ENCODE measurements around the gene JAKMIP1. TPM values are rescaled to one million over a fixed set of nuclear protein-coding genes. Genes with fewer than 3 reads are reported as not detected.
"Not testable (repeated sequence)": the region's sequence is repeated elsewhere in the genome, so short reads cannot be mapped to it uniquely, and the experiment has no call there.

JAKMIP1 gene
- polyA plus RNA-seq, 10 donors: 0.15 to 0.46 (median 0.16) TPM; not detected in 7

DNA sequence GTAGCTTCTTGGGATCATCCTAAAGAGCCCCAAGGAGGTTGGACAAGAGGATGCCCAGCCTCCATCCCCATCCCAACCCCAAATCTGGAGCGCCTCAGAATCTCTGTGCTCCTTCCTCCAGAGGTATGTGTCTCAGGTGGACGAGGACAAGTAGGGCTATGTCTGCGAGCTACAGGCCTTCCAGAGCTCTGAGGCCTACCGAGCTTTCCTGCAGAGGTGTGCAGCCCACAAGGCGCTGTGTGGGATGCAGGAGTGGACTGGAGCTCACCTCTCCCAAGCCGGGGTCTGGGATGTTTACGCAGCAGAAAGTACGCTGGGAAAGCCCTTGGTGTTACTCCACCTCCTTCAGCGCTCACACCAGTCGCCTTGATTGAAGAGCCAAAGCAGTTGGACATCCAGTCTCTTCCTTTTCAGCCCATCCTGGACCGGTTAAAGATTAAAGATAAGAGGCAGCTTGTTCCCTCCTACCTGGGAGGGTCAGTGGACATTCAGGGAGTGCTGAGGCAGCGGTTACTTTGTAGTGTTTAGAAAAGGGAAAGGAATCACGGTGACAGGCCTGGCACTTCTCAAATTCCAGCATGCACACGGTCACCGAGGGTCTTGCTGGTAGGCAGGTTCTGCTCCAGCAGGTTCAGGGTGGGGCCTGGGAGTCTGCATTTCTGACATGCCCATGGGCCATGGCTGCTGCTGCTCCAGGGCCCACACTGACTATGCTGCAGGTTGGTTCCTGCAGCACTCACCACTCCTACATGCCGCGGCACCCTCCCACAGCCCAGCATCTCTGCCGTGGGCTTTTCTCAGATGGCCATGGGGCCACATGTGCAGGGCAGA, 29.5 kb upstream of the JAKMIP1 start:
- DNase-seq: no peak

DNA sequence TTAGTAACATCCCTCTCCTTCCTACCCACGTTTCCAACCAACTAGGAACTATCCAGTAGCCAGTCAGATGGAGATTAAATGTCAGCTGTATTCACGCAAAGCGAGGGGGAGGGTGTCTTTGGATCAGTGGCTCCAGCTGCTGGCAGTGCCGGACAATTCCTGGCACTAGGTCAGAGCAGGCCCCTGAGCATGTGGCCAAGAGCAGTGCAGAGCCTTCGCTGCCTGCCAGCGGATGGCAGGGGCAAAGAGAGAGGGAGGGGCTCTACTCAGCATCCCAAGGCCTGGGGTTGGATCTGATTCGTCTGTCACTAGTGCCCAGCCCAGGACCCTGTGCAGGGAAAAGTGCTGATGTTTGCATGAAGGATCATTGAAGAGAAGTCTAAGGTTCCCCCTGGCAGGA, 28.7 kb upstream of the JAKMIP1 start:
- peak; percentile 14 to 30 (median 28) for DNase-seq

DNA sequence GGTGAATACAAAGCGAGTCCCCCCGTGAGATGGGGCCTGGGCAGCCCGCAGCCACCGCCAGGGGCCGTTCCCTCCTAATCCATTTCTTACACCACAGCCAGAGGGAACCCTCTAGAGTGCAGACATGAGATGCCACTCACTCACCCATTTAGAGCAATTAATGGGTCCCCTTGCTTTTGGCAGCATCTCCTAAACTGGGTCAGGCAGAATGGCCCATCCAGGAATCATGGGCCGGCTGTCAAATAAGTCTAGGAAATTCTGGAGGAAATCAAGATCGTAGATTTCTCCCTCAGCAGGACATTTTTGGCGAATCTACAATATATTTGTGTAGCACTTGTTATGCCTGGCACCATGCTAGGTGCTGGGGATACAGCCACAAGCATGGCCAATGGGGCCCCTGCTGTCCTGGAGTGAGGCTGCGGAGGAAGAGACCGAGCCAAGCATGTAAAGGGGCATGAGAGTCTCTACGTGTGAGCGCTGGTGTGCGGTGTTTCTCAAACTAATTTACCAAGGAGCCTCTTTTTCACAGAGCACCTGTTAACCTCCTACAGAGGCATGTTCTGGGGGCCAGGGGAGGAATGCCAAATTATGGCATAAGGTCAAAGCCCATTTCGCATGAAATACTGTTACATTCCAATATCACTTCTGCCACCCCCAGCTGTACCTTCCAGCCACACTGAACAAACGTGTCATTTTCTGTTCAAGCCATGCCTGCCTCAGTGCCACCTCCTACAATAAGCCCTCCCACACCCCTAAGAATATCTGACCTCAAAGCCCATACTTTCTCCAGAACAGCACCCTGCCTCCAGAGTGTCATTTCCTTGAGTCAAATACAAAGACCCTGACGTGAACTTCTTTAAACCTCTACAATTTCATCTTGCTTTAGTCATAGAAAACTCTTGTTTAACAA, 28.1 kb upstream of the JAKMIP1 start:
- no peak for DNase-seq

DNA sequence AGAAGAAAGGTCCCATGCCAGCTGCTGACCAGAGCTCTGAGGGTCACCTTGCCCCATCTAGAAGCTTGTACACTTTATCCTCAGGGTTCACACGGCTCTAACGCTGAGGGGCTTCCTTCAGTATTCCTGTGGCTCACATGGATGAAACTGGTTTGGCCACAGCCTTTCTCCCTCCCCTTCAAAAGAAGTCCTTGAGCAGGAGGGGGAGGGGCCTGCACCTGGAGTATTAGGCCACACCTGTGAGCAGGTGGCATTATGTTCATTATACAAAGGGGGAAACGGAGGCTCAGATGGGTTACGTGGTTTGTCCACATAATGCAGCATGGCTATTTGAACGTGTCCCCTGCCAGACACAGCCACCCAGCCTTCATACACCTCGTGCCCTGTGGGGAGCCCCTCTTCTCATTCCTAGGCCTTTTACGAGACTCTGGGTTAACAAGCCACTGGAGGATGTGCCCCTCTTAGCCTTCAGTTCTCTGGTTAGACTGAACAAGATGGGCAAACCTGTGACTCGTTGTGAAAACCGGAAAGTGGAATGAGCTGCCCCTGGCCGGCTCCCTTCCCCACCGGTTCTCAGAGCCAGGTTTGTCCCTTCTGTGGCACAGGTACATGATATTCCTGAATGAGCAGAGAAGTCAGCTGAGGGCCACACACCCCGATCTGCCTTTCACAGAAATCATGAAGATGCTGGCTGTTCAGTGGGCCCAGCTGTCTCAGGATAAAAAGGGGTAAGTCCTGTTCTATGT, 27.2 kb upstream of the JAKMIP1 start:
- DNase-seq: no peak

DNA sequence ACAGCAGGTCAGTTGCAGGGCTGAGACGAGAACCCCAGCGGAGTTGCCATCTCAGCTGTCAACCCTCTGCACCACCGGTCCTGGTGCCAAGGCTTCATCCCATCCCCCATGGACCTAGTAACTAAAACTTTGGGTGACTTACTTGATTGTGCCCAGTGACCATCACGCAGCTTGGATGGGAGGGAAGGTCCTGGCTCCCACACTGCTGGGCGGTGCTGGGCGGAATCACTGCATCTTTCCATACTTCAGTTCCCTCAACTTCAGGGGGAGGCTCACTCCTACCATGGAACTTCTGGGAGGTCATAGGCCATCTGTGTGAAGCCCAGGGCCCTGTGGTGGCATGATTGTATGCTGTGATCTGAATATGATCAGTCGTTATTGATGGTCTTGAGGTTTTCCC, 26.2 kb upstream of the JAKMIP1 start:
- no peak for DNase-seq

DNA sequence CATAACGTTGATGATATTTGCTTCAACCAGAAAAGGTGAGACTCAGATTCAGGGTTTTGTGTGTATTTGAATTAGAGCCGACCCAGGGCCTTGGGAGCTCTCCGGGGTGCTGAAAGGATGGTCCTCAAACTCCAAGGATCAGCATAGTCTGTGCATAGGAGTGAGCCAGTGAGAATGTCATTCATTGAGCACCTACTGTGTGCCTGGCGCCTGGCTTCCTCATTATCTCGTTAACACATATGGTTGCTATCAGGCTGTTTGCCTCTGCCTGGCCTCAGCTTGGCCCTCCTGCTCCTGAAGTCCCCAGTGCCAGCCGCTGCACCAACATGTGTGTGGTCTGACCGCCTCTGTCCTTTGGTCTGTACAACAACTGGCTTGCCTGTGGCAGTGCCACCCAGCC, 25.1 kb upstream of the JAKMIP1 start:
- DNase-seq: peak; percentile 7 to 46 (median 31)

DNA sequence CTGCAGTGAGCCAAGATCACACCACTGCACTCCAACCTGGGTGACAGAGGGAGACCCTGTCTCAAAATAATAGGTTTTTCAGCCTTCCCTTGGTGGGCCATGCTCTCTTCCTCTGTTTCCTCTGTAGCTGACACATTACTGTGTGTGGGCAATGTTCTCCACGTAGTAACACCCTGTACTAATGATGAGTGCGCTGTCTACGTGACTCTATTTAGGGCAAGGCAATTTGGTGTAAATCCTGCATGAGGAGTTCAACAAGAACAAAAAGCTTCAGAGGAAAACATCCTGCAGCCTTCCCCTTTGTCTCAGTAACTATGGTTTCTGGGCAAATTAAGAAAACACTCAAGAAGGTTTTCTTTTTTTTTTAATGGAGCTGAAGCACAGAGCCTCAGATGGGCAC, 24.4 kb upstream of the JAKMIP1 start:
- no peak for DNase-seq

DNA sequence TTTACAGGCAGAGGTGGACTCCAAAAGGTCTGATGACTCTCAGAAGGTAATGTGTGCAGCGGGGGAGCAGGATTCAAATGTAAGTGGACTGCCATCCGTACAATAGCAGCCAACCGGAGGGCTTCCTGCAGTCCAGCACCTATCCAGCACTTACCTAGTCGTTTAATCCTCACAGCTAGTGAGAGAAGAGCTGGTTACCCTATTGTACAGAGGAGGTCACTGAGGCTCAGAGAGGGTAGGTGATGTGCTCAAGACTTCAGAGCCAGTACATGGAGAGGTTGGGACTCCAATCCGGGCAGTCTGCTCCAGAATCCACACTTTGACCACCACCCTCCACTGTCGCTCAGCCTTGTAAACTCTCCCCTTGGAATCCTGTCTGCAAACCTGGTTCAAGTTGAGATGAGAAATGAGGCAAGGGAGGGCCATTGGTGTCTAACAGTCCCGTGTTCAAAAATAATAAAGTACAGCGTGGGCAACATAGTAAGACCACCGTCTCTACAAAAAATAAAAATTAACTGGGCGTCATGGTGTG, 22.5 kb upstream of the JAKMIP1 start:
- DNase-seq: no peak

DNA sequence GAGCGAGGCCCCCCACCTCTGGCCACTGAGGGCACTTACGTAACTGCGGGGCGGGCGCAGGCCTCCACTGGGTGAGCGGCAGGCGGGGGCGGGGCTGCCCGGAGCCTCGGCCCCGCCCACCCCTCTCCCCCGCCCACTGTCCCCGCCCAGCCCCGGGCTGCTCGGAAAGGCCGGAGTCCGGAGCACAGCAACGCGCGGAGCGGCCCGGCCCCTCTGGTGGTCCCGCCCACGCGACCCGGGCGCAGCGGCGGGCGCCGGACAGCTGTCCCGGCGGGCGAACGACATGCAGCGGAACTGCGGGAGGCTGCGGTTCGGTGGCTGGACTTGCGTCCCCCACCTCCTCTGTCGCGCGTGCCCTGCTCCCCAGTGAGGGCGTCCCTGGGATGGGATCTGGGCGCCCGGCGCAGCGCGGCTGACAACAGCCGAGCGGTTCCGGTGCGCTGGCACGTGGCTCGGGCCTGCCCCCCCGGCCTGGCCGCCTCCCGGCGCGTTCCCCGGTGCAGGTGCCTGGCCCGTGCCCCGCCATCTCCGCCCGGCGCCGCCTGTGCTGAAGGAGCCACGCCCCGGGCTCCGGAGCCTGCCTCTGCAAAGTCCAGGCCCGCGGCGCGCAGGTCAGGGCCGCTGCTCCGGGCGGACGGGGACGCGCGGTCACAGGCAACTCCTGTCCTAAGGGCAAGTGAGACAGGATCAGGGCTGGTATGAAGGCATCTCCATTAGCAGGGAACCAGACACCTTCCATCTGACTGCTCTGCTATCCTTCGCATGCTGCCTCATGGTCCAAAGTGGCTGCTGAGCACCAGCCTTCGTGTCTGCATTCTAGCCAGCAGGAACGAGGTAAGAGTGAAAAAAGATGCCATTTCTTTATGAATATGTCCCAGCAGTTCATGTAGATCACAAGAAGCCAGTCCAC, 21.8 kb upstream of the JAKMIP1 start:
- DNase-seq: peak in 2 of 3 donors; percentile 6 to 29

DNA sequence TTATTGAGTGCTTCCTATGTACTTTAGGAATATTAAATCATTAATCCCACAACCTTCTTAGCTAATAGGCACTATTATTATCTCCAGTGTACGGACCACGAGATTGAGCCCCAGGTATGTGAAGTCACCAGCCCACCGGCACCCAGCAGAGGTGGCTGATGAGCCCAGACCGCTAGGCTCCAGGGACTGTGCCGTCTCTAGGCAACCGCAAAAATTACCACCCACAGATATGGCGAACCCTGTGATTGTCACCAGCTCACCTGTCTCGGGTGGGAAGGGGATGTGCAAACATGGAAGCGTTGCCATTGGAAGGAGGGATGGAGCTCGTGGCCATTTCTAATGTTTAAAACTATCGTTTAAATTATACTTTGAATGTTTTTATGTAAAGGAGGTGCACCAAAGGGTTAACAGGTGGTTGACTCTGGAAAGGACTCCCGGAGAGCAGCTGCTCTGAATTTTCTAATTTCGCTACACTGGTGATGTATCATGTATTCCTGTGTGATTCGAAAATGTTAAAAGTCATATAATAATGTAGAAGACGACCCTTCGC, 21.0 kb upstream of the JAKMIP1 start:
- DNase-seq: no peak

DNA sequence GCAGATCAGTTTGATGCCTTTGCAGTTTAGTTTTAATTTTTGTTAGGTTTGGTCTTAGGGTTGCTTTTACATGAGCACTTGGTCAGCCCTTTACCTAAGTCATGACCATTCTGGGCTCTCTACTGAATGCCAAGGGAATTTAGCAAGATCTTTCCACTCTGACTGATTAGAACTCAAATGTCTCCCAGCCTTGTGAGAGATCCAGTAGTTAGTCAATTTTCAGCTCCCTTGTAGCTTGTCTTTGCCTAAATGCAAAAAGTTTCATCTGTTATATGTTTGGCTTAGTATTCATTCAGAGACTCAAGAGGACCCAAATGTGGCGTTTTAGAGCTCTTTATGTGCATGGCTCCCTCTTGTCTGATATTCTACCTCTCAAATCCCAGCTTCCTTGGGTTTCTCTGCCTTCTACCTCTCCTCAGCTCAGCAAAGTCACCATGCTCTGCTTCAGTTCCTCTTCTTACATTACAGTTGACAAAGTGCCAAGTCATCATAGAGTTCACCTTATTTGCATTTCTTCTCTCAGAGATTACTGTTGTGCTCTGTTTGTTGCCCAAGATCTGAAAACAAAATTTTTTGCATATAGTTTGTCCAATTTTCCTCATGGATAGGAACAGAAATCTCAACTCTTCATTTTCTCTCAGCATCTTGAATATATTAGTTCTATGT, 17.5 kb upstream of the JAKMIP1 start:
- DNase-seq: no peak

DNA sequence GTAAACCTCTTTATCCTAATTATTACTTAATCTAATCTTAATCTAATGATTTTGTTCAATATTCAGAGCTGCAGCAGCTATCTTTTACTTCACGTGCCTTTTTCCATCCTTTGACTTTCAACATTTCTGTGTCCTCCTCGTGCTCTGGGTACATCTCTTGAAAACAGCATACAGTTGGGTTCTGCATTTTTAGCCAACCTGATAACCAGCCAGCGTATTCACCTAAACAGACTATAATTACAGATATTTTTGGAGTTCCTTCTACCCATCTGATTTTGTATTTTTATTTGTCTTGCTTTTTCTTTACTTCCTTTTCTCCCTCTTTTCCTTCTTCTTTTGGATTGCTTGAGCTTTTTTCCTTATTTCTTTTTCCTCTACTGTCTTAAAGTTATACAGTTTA, 16.2 kb upstream of the JAKMIP1 start:
- no peak for DNase-seq

DNA sequence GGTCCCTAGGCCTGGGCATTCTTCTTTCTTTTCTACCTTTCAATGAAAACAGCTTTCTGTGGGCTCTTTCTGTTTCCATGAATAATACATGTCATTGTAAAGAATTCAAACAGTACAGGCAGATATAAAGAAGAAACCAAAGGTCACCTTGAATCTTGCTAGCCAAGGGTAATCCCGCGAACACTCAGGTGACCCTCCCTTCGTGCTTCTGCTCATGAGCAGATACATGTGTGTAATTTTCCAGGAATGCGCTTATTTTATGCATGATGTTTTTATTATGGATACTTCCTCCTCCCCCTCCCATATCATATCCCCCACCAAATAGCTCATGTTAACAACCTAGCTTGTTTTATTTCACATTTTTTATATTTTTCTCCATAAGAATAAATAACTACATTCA, 9.6 kb upstream of the JAKMIP1 start:
- DNase-seq: no peak

DNA sequence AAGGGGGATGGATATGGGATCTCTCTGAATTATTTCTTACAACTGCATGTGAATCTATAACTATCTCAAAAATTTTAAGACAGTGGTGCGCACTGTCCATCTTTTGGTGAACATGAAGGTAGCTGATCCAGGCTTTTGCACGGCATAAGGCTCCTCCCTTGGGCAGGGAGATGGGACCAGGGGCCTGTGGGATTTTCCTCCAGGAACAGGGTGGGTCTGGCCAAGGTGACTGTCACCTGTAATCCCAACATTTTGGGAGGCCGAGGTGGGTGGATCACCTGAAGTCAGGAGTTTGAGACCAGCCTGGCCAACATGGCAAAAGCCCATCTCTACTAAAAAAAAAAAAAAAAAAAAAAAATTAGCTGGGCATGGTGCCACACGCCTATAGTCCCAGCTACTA, 8.9 kb upstream of the JAKMIP1 start:
- DNase-seq: not testable (repeated sequence)

DNA sequence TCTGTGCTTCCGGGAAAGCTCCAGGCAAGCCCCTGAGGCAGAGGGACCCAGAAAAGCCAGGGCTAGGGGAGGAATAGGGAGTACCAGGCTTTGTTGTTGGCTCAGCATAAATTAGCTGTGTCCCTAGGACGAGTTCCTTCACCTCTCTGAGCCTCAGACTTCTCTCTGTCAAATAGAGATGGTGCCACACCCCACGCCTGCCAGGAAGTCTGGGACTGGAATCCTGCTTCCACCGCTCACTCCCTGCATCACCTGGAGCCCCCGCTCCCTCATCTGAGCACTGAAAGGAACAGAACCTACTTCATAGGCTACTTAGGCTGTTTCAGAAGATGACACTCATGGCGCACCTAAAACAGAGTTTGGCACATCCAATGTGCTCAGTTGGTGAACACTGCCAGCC, 8.1 kb upstream of the JAKMIP1 start:
- no peak for DNase-seq

DNA sequence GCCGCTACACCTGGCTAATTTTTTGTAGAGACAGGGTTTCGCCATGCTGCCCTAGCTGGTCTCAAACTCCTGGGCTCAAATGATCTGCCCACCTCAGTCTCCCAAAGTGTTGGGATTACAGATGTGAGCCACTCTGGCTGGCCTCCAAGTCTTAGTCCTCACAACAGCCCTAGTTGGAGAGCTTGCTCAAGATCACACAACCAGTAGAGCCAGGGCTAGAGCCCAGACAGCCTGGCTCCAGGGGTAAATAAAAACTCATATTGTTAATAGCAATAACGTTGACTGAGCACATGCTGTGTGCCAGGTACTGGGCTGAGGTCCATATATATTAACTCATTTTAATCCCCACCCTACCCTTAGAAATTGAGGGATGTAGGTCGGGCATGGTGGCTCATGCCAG, 7.3 kb upstream of the JAKMIP1 start:
- no peak for DNase-seq

DNA sequence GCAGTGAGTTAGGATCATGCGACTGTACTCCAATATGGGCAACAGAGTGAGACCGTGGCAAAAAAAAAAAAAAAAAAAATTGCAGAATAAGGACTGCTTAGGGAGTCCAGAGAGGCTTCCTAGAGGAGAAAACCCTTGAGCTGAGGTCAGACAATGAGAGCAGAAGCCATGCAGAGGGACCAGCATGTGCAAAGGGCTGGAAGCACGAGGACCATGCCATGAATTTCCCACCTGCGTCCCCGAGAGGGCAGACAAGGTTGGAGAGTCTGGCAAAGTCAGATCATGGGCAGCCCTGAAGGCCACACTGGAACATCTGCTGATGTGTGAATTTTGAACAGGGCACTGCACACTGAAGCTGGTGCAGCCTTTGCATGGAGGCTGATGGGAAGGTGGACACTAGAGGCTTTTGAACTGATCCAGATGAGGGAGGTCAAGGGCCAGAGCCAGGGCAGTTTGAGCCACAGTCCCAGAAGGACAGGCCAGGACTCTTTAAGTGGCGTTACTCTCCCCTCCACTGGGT, 6.5 kb upstream of the JAKMIP1 start:
- DNase-seq: no peak

DNA sequence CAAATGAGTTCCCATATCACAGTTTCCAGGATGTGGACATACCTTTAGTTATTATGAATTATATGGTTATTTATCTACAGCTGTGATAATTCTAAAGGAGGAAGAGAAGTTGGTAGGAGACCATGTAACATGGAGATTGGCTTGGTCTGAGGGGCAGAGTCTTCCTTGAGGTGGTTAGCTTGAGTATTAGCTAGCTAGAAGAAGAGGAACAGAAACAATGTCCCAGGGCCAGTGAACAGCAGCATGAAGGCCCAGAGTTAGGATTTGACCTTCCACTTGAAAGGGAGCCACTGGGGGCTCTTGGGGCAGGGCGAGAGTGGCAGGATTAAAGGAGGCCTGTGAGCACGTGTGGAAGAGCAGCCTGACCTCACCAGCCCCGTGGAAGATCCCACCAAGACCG, 5.6 kb upstream of the JAKMIP1 start:
- no peak for DNase-seq

DNA sequence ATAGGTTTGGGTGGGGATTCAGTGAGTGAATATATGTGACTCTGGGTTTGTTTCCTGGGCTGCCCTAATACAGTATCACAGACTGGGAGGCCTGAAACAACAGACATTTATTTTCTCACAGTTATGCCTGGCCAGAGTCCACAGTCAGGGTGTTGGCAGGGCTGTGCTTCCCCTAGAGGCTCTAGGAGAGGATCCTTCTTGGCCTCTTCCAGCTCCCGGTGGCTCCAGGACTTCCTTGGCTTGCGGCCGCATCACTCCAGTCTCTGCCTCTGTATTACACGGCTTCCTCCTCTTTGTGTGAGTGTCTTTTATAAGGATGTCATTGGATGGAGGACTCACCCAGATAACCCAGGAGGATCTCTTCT, 5.2 kb upstream of the JAKMIP1 start:
- no peak for DNase-seq
